Right cardiac atrium (tissue), 5 donors: Measurements from ENCODE around the gene EPHA2. TPM values are rescaled to one million over a fixed set of nuclear protein-coding genes. Genes with fewer than 3 reads are reported as not detected.
A peak's percentile ranks its signal among the peaks of the same experiment; 100 is the strongest.

Experiments used
- ATAC-seq, 2 donors: fragments of 200-7000 bp; cut with Tn5 transposase; one replicate each; pipeline versions ENCODE4 v1.8.0 to v1.9.1; 2020; ENCODE audit warnings: moderate library complexity in 2 of 2, mild to moderate bottlenecking in 1 of 2
- DNase-seq, 3 donors: peaks; one replicate each; pipeline ENCODE4 v3.0.0-alpha.2; 2020
- H3K27ac ChIP-seq: one replicate; pipeline ENCODE4 v1.5.1; 2013; ENCODE audit warnings: mild to moderate bottlenecking, low read length, control low read depth, moderate library complexity
- H3K27me3 ChIP-seq: one replicate; pipeline ENCODE4 v1.6.1; 2013; ENCODE audit not compliant: control insufficient read depth, insufficient read depth
- H3K4me1 ChIP-seq: one replicate; pipeline ENCODE4 v1.6.1; 2013; ENCODE audit warnings: low read length; ENCODE audit not compliant: control insufficient read depth, insufficient read depth
- H3K4me3 ChIP-seq: one replicate; pipeline ENCODE4 v1.5.1; 2013; ENCODE audit warnings: low read length, control low read depth
- H3K9me3 ChIP-seq: one replicate; pipeline ENCODE4 v1.6.1; 2013; ENCODE audit warnings: low read length; ENCODE audit not compliant: control insufficient read depth
- WGBS: extraction: QIAGEN DNeasy Blood & Tissue Kit; methylation state at CpG from one replicate; pipeline ENCODE4 v1.1.7; 2013; 5-methylcytosine and 5-hydroxymethylcytosine counted together
- intact Hi-C, 4 donors: fragments of 100-400 bp; cut with DNase I; formaldehyde crosslinking; loops; one replicate each; pipeline versions ENCODE4 v1.11.0 to v1.14.0; 2022 to 2023
- polyA plus RNA-seq: library from polyadenylated mRNA; stranded (reverse); fragments of 200-250 nt; gene quantifications from one replicate; pipeline ENCODE4 v1.2.3, GENCODE V29; 2013
- total RNA-seq, 4 donors: library from RNA; stranded (reverse); fragmentation: NEBNext Ultra II Directional; extraction: Animal tissue kit (Norgen Biotek cat#: 25700); gene quantifications; one replicate each; pipeline ENCODE4 v1.2.1, GENCODE V29; 2021
- donor health status: healthy with polysubstance abuse.
- donor health status: DM: no; HTN: yes; CAD: no.
- donor health status: DM: no; HTN: no; CAD: no.
- donor health status: DM: no; HTN: yes; CAD: no; lungs with severe emphysema.
- donor health status: DM: yes; HTN: yes; CAD: no.

The EPHA2 gene
- total and polyA plus RNA-seq, 5 donors = 6.4 to 15.7 (median 8.9) TPM

DNA sequence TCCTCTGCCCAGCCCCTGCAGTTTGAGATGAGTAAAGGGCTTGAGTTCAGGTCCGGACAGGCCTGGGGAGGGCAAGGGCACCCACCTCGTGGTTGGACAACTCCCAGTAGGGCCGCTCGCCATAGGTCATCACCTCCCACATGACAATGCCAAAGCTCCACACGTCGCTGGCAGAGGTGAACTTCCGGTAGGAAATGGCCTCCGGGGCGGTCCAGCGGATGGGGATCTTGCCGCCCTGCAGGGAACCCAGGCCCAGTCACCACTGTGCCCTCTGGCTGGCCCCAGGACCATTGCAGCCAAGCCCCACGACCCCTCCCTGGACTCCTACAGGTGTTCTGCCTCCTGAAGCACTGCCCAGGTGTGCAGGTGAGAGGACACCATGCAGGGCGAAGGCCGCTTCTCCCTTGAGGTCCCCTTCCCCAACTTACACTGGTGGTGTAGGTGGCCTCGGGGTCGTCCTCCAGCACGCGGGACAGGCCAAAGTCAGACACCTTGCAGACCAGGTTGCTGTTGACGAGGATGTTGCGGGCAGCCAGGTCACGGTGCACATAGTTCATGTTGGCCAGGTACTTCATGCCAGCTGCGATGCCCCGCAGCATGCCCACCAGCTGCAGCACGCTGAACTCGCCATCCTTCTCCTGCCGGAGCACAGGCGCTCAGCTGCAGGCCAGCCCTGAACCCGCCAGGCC, 24.1 kb downstream of the EPHA2 start:
- no peak overlapping the region for H3K4me3 ChIP-seq
- DNase-seq (peak in 2 of 3 donors; percentile 62 to 63), ATAC-seq (no peak)
- H3K9me3 ChIP-seq = no peaks in the 10 kb centered on the region
- H3K4me1 ChIP-seq = peaks cover 10% of the 10 kb centered on the region
- H3K27me3 ChIP-seq = no peaks in the 10 kb centered on the region
- 87% methylated on average over 28 of the region's 28 CpGs for WGBS
- no peak overlapping the region for H3K27ac ChIP-seq
- intact Hi-C loops = loop anchor here in 1 of 4 donors (10.0 kb wide), 1 partner anchor 47 kb away; no protein-coding TSS in a partner anchor

DNA sequence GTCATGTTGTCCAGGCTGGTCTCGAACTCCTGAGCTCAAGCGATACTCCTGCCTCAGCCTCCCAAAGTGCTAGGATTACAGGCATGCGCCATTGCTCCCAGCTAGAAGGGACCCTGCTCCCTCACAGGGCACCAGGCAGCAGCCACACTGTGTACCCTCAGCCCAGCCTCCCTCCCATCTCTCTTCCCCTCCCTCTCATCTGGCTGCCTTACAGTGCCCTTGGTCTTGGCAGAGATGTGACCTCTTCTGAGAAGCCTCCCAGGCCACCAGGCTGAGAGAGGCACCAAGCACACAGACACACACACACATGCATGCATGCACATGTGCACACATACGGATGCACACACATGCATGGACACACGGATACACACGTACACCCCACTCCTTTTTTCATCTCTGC, 25.0 kb downstream of the EPHA2 start:
- DNase-seq = peak in 2 of 3 donors; percentile 16 to 20
- no peaks in the 10 kb centered on the region for H3K27me3 ChIP-seq

DNA sequence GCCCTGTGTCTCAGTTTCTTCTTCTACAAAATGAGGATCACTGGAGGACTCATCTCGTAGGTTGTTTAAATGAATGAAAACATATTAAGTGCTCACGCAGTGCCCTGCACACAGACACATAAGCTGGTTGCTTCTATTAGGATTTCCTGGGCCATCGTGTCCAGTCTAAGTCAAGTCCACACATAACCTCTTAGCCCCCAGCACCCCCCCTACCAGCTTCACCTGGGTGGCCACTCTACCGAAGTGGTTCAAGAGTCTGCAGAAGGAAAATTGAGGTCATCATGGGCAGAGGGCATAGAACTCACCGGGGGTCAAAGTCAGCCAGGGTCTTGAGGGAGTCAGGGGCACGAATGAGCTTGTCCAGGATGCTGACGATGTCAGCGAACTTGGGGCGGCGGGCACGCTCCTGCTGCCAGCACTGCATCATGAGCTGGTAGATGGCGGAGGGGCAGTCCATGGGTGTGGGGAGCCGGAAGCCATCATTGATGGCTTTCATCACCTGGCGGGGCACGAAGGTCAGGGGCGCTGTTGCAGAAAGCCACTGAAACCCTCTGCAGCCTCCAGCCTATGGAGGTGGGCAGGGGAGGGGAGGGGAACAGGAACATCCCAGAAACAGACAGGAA, 25.8 kb downstream of the EPHA2 start:
- Histone ChIP-seq H3K27me3 (no peaks in the 10 kb centered on the region), H3K4me1 (peaks cover 10% of the 10 kb centered on the region), H3K9me3 (no peaks in the 10 kb centered on the region), H3K4me3 (no peak overlapping the region), H3K27ac (no peak overlapping the region)
- 92% methylated on average over 16 of the region's 16 CpGs for WGBS
- ATAC-seq (no peak), DNase-seq (peak in 2 of 3 donors; percentile 30 to 48)
- intact Hi-C loops = loop anchor here in 1 of 4 donors (10.0 kb wide), 1 partner anchor 45 kb away; no protein-coding TSS in a partner anchor

More for the DNA sequence above, 25.0 kb downstream of the EPHA2 start:
- 91% methylated on average over 6 of the region's 6 CpGs for WGBS
- intact Hi-C loops = loop anchor here in 1 of 4 donors (10.0 kb wide), 1 partner anchor 46 kb away; no protein-coding TSS in a partner anchor
- H3K4me1 ChIP-seq = peaks cover 10% of the 10 kb centered on the region
- no peak for ATAC-seq
- no peak overlapping the region for H3K27ac ChIP-seq
- no peaks in the 10 kb centered on the region for H3K9me3 ChIP-seq
- no peak overlapping the region for H3K4me3 ChIP-seq

DNA sequence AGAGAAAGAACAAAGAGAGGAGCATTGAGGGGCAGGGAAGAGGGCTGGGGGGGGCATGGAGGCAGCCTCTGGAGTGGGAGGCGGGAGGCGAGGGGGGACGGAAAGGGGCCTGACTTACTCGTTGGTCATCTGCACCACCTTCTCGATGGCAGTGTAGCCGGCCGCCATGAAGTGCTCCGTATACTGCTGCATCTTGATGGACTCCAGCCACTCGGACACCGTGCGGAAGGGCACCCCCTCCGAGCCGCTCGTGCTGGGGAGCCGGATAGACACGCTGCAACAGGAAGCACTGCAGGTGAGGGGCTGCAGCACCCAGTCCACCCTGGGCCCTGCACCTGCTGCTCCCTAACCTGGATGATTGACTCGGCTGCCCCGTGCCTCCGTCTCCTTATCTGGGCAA, 26.6 kb downstream of the EPHA2 start:
- ATAC-seq (no peak), DNase-seq (peak in 2 of 3 donors; percentile 29 to 55)
- Histone ChIP-seq H3K4me3 (no peak overlapping the region), H3K4me1 (peaks cover 10% of the 10 kb centered on the region), H3K9me3 (no peaks in the 10 kb centered on the region), H3K27me3 (no peaks in the 10 kb centered on the region), H3K27ac (no peak overlapping the region)
- intact Hi-C loops = no loop called here
- WGBS = 93% methylated on average over 19 of the region's 19 CpGs

DNA sequence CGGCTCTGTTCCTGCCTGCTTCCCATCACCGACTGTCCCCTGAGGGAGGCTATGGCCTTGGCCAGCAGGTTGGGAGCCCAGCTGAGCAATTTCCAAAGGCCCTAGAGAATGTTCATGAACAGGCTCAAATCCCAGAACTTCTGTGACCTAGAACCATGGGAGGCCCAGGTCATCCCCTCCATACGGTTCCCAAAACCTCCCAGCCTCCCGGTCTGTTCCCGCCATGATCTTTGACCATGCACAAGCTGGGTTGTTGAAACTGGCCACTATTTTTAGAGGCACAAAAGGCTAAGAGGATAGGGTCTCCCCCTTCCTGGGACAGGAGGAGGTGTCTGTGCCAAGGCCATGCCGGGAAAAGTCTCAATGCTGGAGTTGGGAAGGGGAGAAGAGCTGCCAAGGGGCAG, 27.5 kb downstream of the EPHA2 start:
- intact Hi-C loops = no loop called here
- Histone ChIP-seq H3K9me3 (no peaks in the 10 kb centered on the region), H3K4me3 (no peak overlapping the region), H3K27me3 (no peaks in the 10 kb centered on the region), H3K4me1 (peaks cover 10% of the 10 kb centered on the region), H3K27ac (peak overlapping the region; percentile 38)
- ATAC-seq (peak; percentile 15 to 25), DNase-seq (peak in 2 of 3 donors; percentile 57 to 78)
- 34% methylated on average over 6 of the region's 6 CpGs for WGBS

DNA sequence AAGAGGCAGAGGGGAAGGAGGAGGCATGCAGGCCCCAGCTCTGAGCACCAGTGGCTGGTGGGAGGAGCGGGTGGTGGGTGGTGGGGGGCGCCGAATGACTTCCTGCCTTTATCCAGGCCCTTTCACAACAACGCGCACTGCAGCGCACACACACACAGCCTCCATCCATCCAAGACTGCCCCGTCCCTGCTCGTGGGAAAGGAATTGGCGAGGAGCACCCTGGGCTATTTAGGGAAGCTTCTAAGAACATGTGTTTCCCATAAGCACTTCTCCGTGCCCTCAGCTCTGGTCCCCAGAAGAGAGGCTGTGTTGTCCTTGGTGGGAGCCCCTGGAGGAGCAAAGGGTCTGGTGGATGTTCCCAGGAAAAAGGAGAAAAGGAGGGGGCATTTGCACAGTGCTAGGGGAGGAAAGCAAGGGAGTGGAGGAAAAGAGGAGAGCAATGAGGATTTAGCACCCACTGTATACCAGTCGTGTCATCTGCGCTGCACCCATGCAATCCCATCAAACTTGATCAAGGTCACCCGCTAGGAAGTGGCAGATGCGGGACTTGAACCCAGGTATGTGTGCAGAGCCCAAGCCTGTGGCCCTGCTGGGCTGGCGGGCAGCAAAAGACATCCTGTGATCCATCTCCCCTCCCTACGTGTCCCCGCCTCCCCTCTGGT, 28.1 kb downstream of the EPHA2 start:
- intact Hi-C loops = no loop called here
- DNase-seq (peak; percentile 29 to 82 (median 65)), ATAC-seq (peak; percentile 17 to 22)
- no peak overlapping the region for H3K4me3 ChIP-seq
- H3K27me3 ChIP-seq = no peaks in the 10 kb centered on the region
- peak overlapping the region; percentile 38 for H3K27ac ChIP-seq
- 53% methylated on average over 17 of the region's 17 CpGs for WGBS
- peaks cover 10% of the 10 kb centered on the region for H3K4me1 ChIP-seq
- no peaks in the 10 kb centered on the region for H3K9me3 ChIP-seq

DNA sequence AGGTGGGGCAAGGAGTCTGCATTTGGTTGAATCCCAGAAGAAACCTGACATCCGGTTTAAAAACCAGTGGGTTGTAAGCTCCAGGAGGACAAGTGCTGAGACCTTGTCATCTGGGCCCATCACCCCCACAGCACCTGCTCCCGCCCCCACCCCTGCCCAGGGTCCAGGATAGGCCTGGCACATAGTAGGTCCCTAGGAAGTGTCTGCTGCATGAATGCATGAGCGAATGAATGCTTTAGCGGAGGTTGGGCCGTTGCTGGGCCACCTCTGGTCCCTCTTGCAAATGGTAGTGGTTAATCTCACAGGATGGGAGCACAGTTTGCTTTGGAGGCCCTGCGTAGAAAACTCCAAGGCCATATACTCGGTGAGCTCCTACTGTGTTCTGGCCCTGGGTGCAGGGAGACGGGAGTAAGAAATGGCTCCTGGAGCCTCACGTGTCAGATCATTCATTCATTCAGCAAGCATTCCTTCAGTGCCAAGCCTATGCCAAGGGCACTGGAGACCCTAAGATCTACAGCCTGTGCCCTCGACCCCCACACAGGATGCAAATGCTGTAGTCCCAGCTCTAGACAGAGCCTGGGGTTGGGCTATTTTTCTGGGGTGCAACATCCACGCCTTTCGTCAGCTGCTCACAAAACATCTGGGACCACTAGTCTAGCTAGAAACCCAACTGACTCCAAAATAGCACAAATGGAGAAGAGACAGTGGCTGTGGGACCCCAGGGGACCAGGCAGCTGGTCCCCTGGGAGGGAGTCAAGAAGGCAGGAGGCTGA, 28.9 kb downstream of the EPHA2 start:
- peaks cover 10% of the 10 kb centered on the region for H3K4me1 ChIP-seq
- H3K4me3 ChIP-seq = no peak overlapping the region
- intact Hi-C loops = no loop called here
- H3K9me3 ChIP-seq = no peaks in the 10 kb centered on the region
- peak; percentile 3 to 32 (median 13) for DNase-seq
- H3K27ac ChIP-seq = peak overlapping the region; percentile 36
- H3K27me3 ChIP-seq = no peaks in the 10 kb centered on the region
- ATAC-seq = no peak
- WGBS = 88% methylated on average over 12 of the region's 12 CpGs

DNA sequence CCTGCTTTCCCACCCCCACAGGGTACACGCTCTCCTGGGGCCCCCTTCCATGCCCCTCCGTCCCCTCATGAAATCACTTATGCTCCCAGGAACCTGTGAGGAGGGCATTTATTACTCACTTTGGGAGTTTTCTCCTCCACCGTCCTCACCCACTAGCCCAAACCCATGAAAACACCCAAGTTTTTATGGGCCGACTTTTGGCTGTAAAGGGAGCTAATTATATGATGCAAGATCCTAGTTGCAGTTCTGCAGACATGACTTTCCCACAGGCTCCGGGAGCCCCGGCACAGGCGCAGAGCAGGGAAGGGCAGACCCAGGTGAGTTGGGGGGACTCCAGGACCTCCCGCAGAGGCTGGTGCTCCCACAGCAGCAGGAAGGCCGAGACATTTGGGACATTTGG, 29.7 kb downstream of the EPHA2 start:
- Histone ChIP-seq H3K4me1 (peaks cover 10% of the 10 kb centered on the region), H3K27me3 (no peaks in the 10 kb centered on the region), H3K27ac (no peak overlapping the region), H3K9me3 (no peaks in the 10 kb centered on the region), H3K4me3 (no peak overlapping the region)
- intact Hi-C loops = no loop called here
- WGBS = 86% methylated on average over 9 of the region's 9 CpGs
- DNase-seq (peak in 2 of 3 donors; percentile 34 to 45), ATAC-seq (no peak)

DNA sequence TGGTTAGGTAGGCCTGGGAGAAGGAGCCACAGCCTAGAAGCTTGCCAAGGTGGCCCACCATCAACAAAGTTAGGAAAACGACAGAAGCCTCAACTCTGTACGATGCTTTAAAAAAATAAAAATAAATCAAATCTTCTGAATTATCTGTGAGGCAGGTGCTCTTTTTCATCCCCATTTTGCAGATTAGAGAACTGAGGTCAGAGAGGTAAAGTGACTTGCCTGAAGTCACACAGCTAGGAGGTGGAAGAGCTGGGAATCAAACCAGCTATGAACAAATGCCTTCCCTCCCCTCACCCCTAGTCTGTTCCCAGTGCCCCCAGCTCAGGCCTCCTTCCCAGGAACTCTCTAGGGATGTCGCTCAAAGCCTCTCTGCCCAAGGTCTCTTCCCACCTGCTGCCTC, 30.4 kb downstream of the EPHA2 start:
- DNase-seq (peak in 1 of 3 donors; percentile 2), ATAC-seq (no peak)
- no peak overlapping the region for H3K27ac ChIP-seq
- no peak overlapping the region for H3K4me3 ChIP-seq
- H3K4me1 ChIP-seq = peaks cover 10% of the 10 kb centered on the region
- intact Hi-C loops = no loop called here
- WGBS = 93% methylated on average over 3 of the region's 3 CpGs
- no peaks in the 10 kb centered on the region for H3K27me3 ChIP-seq
- no peaks in the 10 kb centered on the region for H3K9me3 ChIP-seq

DNA sequence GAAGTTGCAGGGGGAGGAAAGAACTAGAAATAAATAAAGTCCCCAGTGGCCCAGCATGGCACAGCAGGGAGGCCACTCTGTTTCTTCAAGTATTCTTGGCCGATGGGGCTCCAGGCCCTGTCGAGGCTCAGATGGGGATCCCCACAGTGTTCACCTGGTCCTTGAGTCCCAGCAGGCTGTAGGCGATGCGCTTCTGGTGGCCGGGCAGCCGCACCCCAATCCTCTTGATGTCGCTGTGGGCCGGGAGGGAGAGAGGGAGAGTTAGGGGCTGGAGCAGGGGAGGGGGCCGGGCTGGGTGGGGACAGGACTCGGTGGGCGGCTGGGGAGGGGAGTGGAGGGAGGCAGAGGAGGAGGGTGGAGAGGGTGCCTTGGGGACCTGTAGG, 30.8 kb downstream of the EPHA2 start:
- peak; percentile 5 to 43 (median 30) for DNase-seq
- H3K27me3 ChIP-seq = no peaks in the 10 kb centered on the region

More for the DNA sequence above, 30.8 kb downstream of the EPHA2 start:
- H3K4me3 ChIP-seq = no peak overlapping the region
- H3K9me3 ChIP-seq = no peaks in the 10 kb centered on the region
- ATAC-seq = no peak
- H3K27ac ChIP-seq = no peak overlapping the region
- 81% methylated on average over 11 of the region's 11 CpGs for WGBS
- H3K4me1 ChIP-seq = peaks cover 10% of the 10 kb centered on the region
- intact Hi-C loops = no loop called here
